Measurements from ENCODE around the gene GUCY1A1. TPM values are rescaled to one million over a fixed set of nuclear protein-coding genes. Genes with fewer than 3 reads are reported as not detected.

Gene GUCY1A1
- total RNA-seq, 2 experiments from 2014 or later, result not detected

GRCh38 chr4:155674669-155675071 lies 8.0 kb downstream of the GUCY1A1 start:
- Mint-ChIP-seq H3K4me3 (no peak overlapping the region), H3K36me3 (ENCODE audit: low read depth) (no peaks in the 10 kb centered on the region), H3K27me3 (peaks cover 39% of the 10 kb centered on the region), H3K9me3 (no peaks in the 10 kb centered on the region), H3K27ac (no peak overlapping the region), H3K4me1 (ENCODE audit: low read depth) (no peaks in the 10 kb centered on the region)
- Histone ChIP-seq H3K4me1 (ENCODE audit: insufficient read depth, low read length) (no peaks in the 10 kb centered on the region), H3K27ac (ENCODE audit: low read depth in 1 of 2, low read length in 2 of 2) (no peak overlapping the region), H3K4me3 (ENCODE audit: low read length) (no peak overlapping the region), H3K9me3 (ENCODE audit: control insufficient read depth in 1 of 2, insufficient read depth in 1 of 2, low read length in 2 of 2) (no peaks in the 10 kb centered on the region), H3K27me3 (ENCODE audit: control insufficient read depth in 1 of 2, insufficient read depth in 2 of 2, low read length in 2 of 2) (peaks cover 0 to 3% of the 10 kb centered on the region in 2 experiments), H3K36me3 (ENCODE audit: insufficient read depth, low read length) (no peaks in the 10 kb centered on the region)
- CTCF ChIA-PET, result no interaction called here
- ATAC-seq (ENCODE audit: poor library complexity), result no peak
- intact Hi-C loops (cut with DNase I, micrococcal nuclease), result no loop called here
- POLR2A ChIA-PET, result no interaction called here
- no peak for TF ChIP-seq CTCF (IDR thresholded peaks at IDR 0.05)
- DNase-seq, result no peak

DNA sequence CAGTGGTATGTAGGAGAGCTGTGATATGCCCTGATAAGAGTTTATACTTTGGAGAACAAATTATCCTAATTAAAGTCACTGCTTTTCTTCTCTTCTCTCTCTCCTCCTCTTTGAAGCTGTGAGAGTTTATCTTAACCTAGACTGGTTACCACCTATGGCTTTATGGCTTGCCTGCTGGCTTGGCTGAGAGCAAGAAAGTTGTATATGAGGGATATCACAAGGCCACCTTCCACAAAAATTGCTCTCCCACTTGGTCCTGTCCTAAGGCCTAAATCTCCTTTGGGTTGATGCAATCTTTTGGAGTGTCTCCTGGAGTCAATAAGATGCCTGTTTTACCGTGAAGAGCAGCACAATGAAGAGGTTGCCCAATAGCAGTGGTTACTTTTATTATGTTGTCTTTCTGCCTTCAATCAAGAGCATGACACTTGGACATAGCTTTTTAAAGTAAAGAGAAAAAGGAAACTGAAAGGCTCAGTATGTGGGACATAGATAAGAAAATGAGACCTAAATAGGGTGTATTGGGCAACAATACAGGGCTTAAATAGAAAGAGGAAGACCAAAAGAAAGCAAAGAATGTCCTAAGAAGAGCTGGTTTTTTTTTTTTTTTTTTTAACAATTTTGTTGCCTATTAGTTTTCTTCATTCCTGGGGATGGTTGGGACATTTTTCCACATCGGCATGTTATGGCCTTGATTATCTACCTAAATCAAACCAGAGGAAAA lies 9.2 kb downstream of the GUCY1A1 start:
- CTCF ChIA-PET, result no interaction called here
- H3K36me3 Mint-ChIP-seq (ENCODE audit: low read depth), result no peaks in the 10 kb centered on the region
- intact Hi-C loops (cut with DNase I, micrococcal nuclease), result no loop called here
- no peak for TF ChIP-seq CTCF (IDR thresholded peaks at IDR 0.05)
- no peaks in the 10 kb centered on the region for H3K9me3 ChIP-seq (ENCODE audit: control insufficient read depth in 1 of 2, insufficient read depth in 1 of 2, low read length in 2 of 2)
- POLR2A ChIA-PET, result no interaction called here
- ATAC-seq (ENCODE audit: poor library complexity) (no peak), DNase-seq (no peak)
- no peaks in the 10 kb centered on the region for H3K9me3 Mint-ChIP-seq
- H3K27me3 ChIP-seq (ENCODE audit: control insufficient read depth in 1 of 2, insufficient read depth in 2 of 2, low read length in 2 of 2), result peaks cover 0 to 3% of the 10 kb centered on the region in 2 experiments
- H3K4me1 Mint-ChIP-seq (ENCODE audit: low read depth), result no peaks in the 10 kb centered on the region
- H3K27ac Mint-ChIP-seq, result no peak overlapping the region
- no peaks in the 10 kb centered on the region for H3K36me3 ChIP-seq (ENCODE audit: insufficient read depth, low read length)
- no peaks in the 10 kb centered on the region for H3K4me1 ChIP-seq (ENCODE audit: insufficient read depth, low read length)
- peaks cover 28% of the 10 kb centered on the region for H3K27me3 Mint-ChIP-seq
- no peak overlapping the region for H3K4me3 Mint-ChIP-seq
- no peak overlapping the region for H3K4me3 ChIP-seq (ENCODE audit: low read length)
- no peak overlapping the region for H3K27ac ChIP-seq (ENCODE audit: low read depth in 1 of 2, low read length in 2 of 2)

DNA sequence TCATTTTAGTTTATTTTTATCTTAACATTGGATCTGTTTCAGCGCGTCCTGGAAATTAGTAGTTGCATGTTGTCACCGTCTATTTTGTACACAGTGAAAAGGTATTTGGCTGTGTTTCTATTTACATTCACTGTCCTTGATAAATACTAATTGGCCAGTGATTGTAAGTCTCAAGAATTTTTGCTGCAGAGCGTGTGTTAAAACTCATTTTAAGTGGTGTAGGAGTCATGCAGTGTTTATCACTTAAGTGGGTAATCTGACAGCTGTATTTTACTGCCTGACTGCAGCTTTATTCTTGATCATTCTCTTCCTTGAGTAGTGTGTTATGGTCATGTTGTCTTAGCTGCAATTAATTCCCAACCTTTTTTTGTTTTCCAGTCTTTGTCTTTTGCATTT lies 9.8 kb downstream of the GUCY1A1 start:
- Mint-ChIP-seq H3K36me3 (ENCODE audit: low read depth) (no peaks in the 10 kb centered on the region), H3K4me1 (ENCODE audit: low read depth) (no peaks in the 10 kb centered on the region), H3K4me3 (no peak overlapping the region), H3K27ac (no peak overlapping the region), H3K9me3 (no peaks in the 10 kb centered on the region), H3K27me3 (peaks cover 22% of the 10 kb centered on the region)
- H3K27me3 ChIP-seq (ENCODE audit: control insufficient read depth in 1 of 2, insufficient read depth in 2 of 2, low read length in 2 of 2), result peaks cover 0 to 3% of the 10 kb centered on the region in 2 experiments
- TF ChIP-seq CTCF (IDR thresholded peaks at IDR 0.05), result no peak
- DNase-seq (no peak), ATAC-seq (ENCODE audit: poor library complexity) (no peak)
- ChIA-PET POLR2A (no interaction called here), CTCF (no interaction called here)
- intact Hi-C loops (cut with DNase I, micrococcal nuclease), result no loop called here
- H3K9me3 ChIP-seq (ENCODE audit: control insufficient read depth in 1 of 2, insufficient read depth in 1 of 2, low read length in 2 of 2), result no peaks in the 10 kb centered on the region
- H3K4me3 ChIP-seq (ENCODE audit: low read length), result no peak overlapping the region
- no peaks in the 10 kb centered on the region for H3K4me1 ChIP-seq (ENCODE audit: insufficient read depth, low read length)
- no peak overlapping the region for H3K27ac ChIP-seq (ENCODE audit: low read depth in 1 of 2, low read length in 2 of 2)
- H3K36me3 ChIP-seq (ENCODE audit: insufficient read depth, low read length), result no peaks in the 10 kb centered on the region

All from CD4-positive, alpha-beta T cell (primary cell).